Measurements from ENCODE around the gene ATXN2.
"Not testable (repeated sequence)": the region's sequence is repeated elsewhere in the genome, so short reads cannot be mapped to it uniquely, and the experiment has no call there.

ATXN2 gene

GRCh38 chr12:111598637-111599452 lies at the start of gene ATXN2:
ATXN2 (minus strand) TSS chr12:111599315; CDS start chr12:111599034, 281 bp downstream.
- no peak for DNase-seq

GRCh38 chr12:111645433-111645832 lies 46.3 kb upstream of the ATXN2 start:
- no peak for DNase-seq

GRCh38 chr12:111643427-111643826 lies 44.3 kb upstream of the ATXN2 start:
- no peak for DNase-seq

- DNase-seq: no peak
Measured at GRCh38 chr12:111642681-111643426, 43.7 kb upstream of the ATXN2 start.

- DNase-seq: no peak
Measured at GRCh38 chr12:111640506-111640905, 41.4 kb upstream of the ATXN2 start.

GRCh38 chr12:111638556-111638955 lies 39.4 kb upstream of the ATXN2 start:
- no peak for DNase-seq

- DNase-seq: no peak
Measured at GRCh38 chr12:111636209-111636945, 37.3 kb upstream of the ATXN2 start.

GRCh38 chr12:111635524-111635923 lies 36.4 kb upstream of the ATXN2 start:
- DNase-seq: peak; percentile 35

- DNase-seq: no peak
Measured at GRCh38 chr12:111628505-111629260, 29.6 kb upstream of the ATXN2 start.

GRCh38 chr12:111626230-111626629 lies 27.1 kb upstream of the ATXN2 start:
- no peak for DNase-seq

- DNase-seq: no peak
Measured at GRCh38 chr12:111624540-111624939, 25.4 kb upstream of the ATXN2 start.

GRCh38 chr12:111617841-111618240 lies 18.7 kb upstream of the ATXN2 start:
- DNase-seq: not testable (repeated sequence)

GRCh38 chr12:111616177-111616623 lies 17.1 kb upstream of the ATXN2 start:
- DNase-seq: no peak

- DNase-seq: no peak
Measured at GRCh38 chr12:111607239-111607638, 8.1 kb upstream of the ATXN2 start.

- DNase-seq: no peak
Measured at GRCh38 chr12:111606767-111607230, 7.7 kb upstream of the ATXN2 start.

- DNase-seq: no peak
Measured at GRCh38 chr12:111605911-111606766, 7.0 kb upstream of the ATXN2 start.

- not testable (repeated sequence) for DNase-seq
Measured at GRCh38 chr12:111602857-111603256, 3.7 kb upstream of the ATXN2 start.

- DNase-seq: no peak
Measured at GRCh38 chr12:111602348-111602747, 3.2 kb upstream of the ATXN2 start.

GRCh38 chr12:111600986-111601385 lies 1.9 kb upstream of the ATXN2 start:
- DNase-seq: not testable (repeated sequence)

- DNase-seq: no peak
Measured at GRCh38 chr12:111600205-111600642, 1.1 kb upstream of the ATXN2 start.
